ENCODE results near the gene TIMM23B.
"Not testable (repeated sequence)": the region's sequence is repeated elsewhere in the genome, so short reads cannot be mapped to it uniquely, and the experiment has no call there.

DNA sequence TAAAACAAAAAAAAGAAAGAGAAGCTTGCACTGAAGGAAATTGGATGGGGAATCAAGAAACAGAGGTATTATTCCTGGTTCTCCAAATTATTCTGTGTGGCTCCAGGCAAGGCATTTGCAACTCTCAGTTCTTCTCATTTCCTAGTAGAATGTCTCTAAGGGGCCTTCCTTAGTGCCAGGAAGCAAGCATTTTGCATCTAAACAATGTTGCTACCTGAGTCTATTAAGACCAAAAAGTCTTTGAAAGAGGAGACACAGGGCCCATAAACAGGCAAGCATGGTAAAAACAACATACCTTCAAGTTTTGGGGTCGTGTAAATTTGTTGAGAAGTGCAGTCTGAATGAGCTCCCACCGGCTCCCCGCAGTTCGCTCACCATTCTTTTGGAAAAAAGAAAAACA lies 19.8 kb upstream of the TIMM23B start:
- TF ChIP-seq, protein P1, sequence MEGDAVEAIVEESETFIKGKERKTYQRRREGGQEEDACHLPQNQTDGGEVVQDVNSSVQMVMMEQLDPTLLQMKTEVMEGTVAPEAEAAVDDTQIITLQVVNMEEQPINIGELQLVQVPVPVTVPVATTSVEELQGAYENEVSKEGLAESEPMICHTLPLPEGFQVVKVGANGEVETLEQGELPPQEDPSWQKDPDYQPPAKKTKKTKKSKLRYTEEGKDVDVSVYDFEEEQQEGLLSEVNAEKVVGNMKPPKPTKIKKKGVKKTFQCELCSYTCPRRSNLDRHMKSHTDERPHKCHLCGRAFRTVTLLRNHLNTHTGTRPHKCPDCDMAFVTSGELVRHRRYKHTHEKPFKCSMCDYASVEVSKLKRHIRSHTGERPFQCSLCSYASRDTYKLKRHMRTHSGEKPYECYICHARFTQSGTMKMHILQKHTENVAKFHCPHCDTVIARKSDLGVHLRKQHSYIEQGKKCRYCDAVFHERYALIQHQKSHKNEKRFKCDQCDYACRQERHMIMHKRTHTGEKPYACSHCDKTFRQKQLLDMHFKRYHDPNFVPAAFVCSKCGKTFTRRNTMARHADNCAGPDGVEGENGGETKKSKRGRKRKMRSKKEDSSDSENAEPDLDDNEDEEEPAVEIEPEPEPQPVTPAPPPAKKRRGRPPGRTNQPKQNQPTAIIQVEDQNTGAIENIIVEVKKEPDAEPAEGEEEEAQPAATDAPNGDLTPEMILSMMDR (IDR thresholded peaks at IDR 0.05; ENCODE audit: insufficient read depth, low read length), result not testable (repeated sequence)
- TF ChIP-seq, protein P2, sequence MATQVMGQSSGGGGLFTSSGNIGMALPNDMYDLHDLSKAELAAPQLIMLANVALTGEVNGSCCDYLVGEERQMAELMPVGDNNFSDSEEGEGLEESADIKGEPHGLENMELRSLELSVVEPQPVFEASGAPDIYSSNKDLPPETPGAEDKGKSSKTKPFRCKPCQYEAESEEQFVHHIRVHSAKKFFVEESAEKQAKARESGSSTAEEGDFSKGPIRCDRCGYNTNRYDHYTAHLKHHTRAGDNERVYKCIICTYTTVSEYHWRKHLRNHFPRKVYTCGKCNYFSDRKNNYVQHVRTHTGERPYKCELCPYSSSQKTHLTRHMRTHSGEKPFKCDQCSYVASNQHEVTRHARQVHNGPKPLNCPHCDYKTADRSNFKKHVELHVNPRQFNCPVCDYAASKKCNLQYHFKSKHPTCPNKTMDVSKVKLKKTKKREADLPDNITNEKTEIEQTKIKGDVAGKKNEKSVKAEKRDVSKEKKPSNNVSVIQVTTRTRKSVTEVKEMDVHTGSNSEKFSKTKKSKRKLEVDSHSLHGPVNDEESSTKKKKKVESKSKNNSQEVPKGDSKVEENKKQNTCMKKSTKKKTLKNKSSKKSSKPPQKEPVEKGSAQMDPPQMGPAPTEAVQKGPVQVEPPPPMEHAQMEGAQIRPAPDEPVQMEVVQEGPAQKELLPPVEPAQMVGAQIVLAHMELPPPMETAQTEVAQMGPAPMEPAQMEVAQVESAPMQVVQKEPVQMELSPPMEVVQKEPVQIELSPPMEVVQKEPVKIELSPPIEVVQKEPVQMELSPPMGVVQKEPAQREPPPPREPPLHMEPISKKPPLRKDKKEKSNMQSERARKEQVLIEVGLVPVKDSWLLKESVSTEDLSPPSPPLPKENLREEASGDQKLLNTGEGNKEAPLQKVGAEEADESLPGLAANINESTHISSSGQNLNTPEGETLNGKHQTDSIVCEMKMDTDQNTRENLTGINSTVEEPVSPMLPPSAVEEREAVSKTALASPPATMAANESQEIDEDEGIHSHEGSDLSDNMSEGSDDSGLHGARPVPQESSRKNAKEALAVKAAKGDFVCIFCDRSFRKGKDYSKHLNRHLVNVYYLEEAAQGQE (IDR thresholded peaks at IDR 0.05; ENCODE audit: insufficient replicate concordance, low read depth), result not testable (repeated sequence)
- not testable (repeated sequence) for TF ChIP-seq POLR2AphosphoS5 (IDR thresholded peaks at IDR 0.05; ENCODE audit: low read depth)

Data from HL-60 (cell line).